ENCODE results near the gene FADS1.

DNA sequence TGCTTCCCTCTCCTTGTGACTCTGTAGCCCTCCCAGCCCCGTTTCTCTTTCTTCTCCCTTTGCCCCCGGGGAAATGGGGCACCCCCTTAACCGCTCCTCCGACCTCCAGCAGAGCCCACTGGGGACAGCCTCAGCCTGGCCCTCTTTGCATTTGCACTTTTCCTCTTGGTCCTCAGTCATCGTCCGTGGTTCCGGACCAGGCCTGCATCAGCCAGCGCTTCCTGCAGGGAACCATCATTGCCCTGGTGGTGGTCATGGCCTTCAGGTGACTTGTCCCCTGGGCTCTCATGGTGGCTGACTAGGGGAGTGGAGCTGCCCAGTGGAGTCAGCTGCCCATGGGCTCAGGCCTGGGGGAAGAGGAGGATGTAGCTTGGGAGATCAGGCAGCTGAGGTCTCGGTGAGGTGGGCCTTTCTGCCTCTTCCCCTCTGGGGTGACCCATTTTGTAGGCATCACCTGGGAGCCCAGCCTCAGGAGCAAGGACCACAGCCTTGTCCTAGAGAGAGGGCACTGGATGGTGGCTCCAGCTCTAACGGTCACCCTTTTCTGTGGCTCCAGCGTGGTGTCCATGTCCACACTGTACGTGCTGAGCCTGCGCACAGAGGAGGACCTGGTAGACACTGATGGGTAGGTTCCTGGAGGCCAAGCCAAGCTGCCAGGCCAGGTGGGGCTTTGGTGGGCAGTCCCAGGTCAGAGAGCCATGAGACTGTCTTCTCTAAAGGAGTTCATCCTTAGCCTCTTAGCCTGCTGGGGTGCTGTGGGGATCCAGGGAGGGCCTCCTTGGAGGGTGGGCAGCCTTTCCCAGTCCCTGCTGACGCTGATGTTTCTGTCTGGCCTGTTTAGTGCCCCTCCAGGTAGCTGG, 36.9 kb downstream of the FADS1 start:
- no peak for TF ChIP-seq POLR2A (IDR thresholded peaks at IDR 0.05; ENCODE audit: low read length)
- TF ChIP-seq GATA1 (IDR thresholded peaks at IDR 0.05; ENCODE audit: low read depth, low read length): no peak

Data from erythroblast (primary cell).